SK-N-SH (cell line): ENCODE measurements around the gene MAP1LC3A. TPM values are rescaled to one million over a fixed set of nuclear protein-coding genes. Genes with fewer than 3 reads are reported as not detected.

ENCODE experiments used
- CTCF ChIA-PET: fragments of 300-600, 350-600 bp; formaldehyde crosslinking; extraction: SDS; loops from one replicate; lab custom pipeline; 2021; lab: Yijun Ruan, JAX
- POLR2A ChIA-PET: fragments of 350-600 bp; sonication (Branson Sonifier 250); formaldehyde crosslinking; extraction: SDS; loops from one replicate; lab custom pipeline; 2020; ENCODE audit warnings: antibody characterized with exemption, inconsistent platforms; lab: Yijun Ruan, JAX
- DNase-seq: peaks from one replicate; pipeline ENCODE4 v3.0.0; 2012
- H2AFZ ChIP-seq: fragments of 200-600 bp; sonication (generic); 2 replicates; pipeline ENCODE4 v1.8.1; 2016; ENCODE audit warnings: antibody characterized with exemption, mild to moderate bottlenecking, low read depth
- H3F3A ChIP-seq: fragments of 200-600 bp; sonication (generic); replicated peaks from 2 replicates; pipeline ENCODE3; 2016; ENCODE audit warnings: antibody characterized with exemption, mild to moderate bottlenecking; ENCODE audit not compliant: insufficient read depth
- H3K27ac ChIP-seq, 2 experiments: fragments of 200-500 bp in 1 of 2; fragments of 200-600 bp in 1 of 2; sonication (Bioruptor generic) in 1 of 2; sonication (generic), shearing (Covaris generic) in 1 of 2; 2 replicates each; pipeline versions ENCODE4 v1.5.1 to v1.6.1; 2014 to 2016; ENCODE audit warnings: low read depth in 2 of 2, inconsistent platforms in 1 of 2, low read length in 1 of 2, mild to moderate bottlenecking in 1 of 2, mixed read lengths in 1 of 2
- H3K27me3 ChIP-seq: fragments of 200-600 bp; sonication (generic), shearing (Covaris generic); 2 replicates; pipeline ENCODE4 v1.6.1; 2016; ENCODE audit warnings: mixed run types; ENCODE audit not compliant: insufficient read depth
- H3K36me3 ChIP-seq, 2 experiments: fragments of 200-500 bp in 1 of 2; fragments of 200-600 bp in 1 of 2; sonication (Bioruptor generic) in 1 of 2; sonication (generic) in 1 of 2; replicated peaks in 1 of 2; 2 replicates each; pipeline versions ENCODE3 to v1.5.1; 2014 to 2016; ENCODE audit warnings: low read length in 1 of 2, mild to moderate bottlenecking in 1 of 2; ENCODE audit not compliant: insufficient read depth in 2 of 2, control insufficient read depth in 1 of 2
- H3K4me1 ChIP-seq, 2 experiments: fragments of 200-500 bp in 1 of 2; fragments of 200-600 bp in 1 of 2; sonication (Bioruptor generic) in 1 of 2; sonication (generic), shearing (Covaris generic) in 1 of 2; 2 replicates each; pipeline versions ENCODE4 v1.5.1 to v1.6.1; 2014 to 2016; ENCODE audit warnings: low read depth in 1 of 2, low read length in 1 of 2, mixed run types in 1 of 2; ENCODE audit not compliant: insufficient read depth in 2 of 2, control insufficient read depth in 1 of 2
- H3K4me2 ChIP-seq: fragments of 200-600 bp; sonication (generic), shearing (Covaris generic); 2 replicates; pipeline ENCODE4 v1.6.1; 2017; ENCODE audit warnings: mixed run types
- H3K4me3 ChIP-seq, 2 experiments: fragments of 200-500 bp in 1 of 2; fragments of 200-600 bp in 1 of 2; sonication (Bioruptor generic) in 1 of 2; sonication (generic), shearing (Covaris generic) in 1 of 2; 2 replicates each; pipeline versions ENCODE4 v1.5.1 to v1.8.1; 2014 to 2016; ENCODE audit warnings: low read depth in 2 of 2, inconsistent platforms in 1 of 2, low read length in 1 of 2, mild to moderate bottlenecking in 1 of 2, mixed read lengths in 1 of 2, moderate library complexity in 1 of 2
- H3K79me2 ChIP-seq: fragments of 200-600 bp; sonication (generic); 2 replicates; pipeline ENCODE4 v1.8.1; 2017; ENCODE audit warnings: mild to moderate bottlenecking; ENCODE audit not compliant: insufficient read depth
- H3K9ac ChIP-seq: fragments of 200-600 bp; sonication (generic); 2 replicates; pipeline ENCODE4 v1.6.1; 2017; ENCODE audit warnings: mixed run types
- H3K9me2 ChIP-seq: fragments of 200-600 bp; sonication (generic); 2 replicates; pipeline ENCODE4 v1.6.1; 2017; ENCODE audit warnings: mixed run types
- H3K9me3 ChIP-seq: fragments of 200-600 bp; sonication (generic); 2 replicates; pipeline ENCODE4 v1.6.1; 2017; ENCODE audit warnings: mixed run types, mild to moderate bottlenecking, moderate library complexity
- H4K20me1 ChIP-seq: fragments of 200-600 bp; sonication (generic); 2 replicates; pipeline ENCODE4 v1.6.1; 2017; ENCODE audit warnings: mild to moderate bottlenecking, mixed run types; ENCODE audit not compliant: insufficient read depth
- ELF1 ChIP-seq: IDR thresholded peaks from 2 replicates; pipeline ENCODE4 v1.4.0; 2012
- FOSL2 ChIP-seq: IDR thresholded peaks from 2 replicates; pipeline ENCODE4 v1.4.0; 2012; ENCODE audit warnings: low read depth, mild to moderate bottlenecking, moderate library complexity, borderline replicate concordance
- FOXJ3 ChIP-seq: sonication (generic); formaldehyde crosslinking; IDR thresholded peaks from 2 replicates; pipeline ENCODE4 v1.5.1; 2020; ENCODE audit warnings: mild to moderate bottlenecking, missing genetic modification reagents
- GATA2 ChIP-seq: sonication (generic); formaldehyde crosslinking; IDR thresholded peaks from 2 replicates; pipeline ENCODE4 v1.5.0; 2020; ENCODE audit warnings: mild to moderate bottlenecking, missing genetic modification reagents
- MEF2A ChIP-seq: IDR thresholded peaks from 2 replicates; pipeline ENCODE4 v1.4.0; 2012; ENCODE audit warnings: low read depth, borderline replicate concordance
- MXI1 ChIP-seq: IDR thresholded peaks from 2 replicates; pipeline ENCODE4 v1.6.1; 2012; ENCODE audit warnings: mild to moderate bottlenecking, low read depth, low read length, improper control_type of control experiment
- SMC3 ChIP-seq: IDR thresholded peaks from 2 replicates; pipeline ENCODE4 v1.6.1; 2012; ENCODE audit warnings: low read depth, low read length, improper control_type of control experiment
- TAF1 ChIP-seq: IDR thresholded peaks from 2 replicates; pipeline ENCODE4 v1.6.1; 2012; ENCODE audit warnings: low read depth, mild to moderate bottlenecking, low read length, moderate library complexity, borderline replicate concordance
- YY1 ChIP-seq: IDR thresholded peaks from 2 replicates; pipeline ENCODE4 v1.4.0; 2012; ENCODE audit warnings: low read depth, mild to moderate bottlenecking
- WGBS: methylation state at CpG from one replicate; pipeline ENCODE4 v1.1.6; 2017; ENCODE audit warnings: low lambda C conversion rate; 5-methylcytosine and 5-hydroxymethylcytosine counted together
- polyA plus RNA-seq, 3 experiments: library from polyadenylated mRNA; depleted of rRNA; stranded (reverse); fragments of >200 nt; gene quantifications; 2 replicates each; pipeline ENCODE4 v1.2.3, GENCODE V29; 2012
- TF ChIP-seq, protein P1 (sequence below): IDR thresholded peaks from 2 replicates; pipeline ENCODE4 v1.4.0; 2012; ENCODE audit warnings: low read depth, borderline replicate concordance
- TF ChIP-seq, protein P2 (sequence below): fragments of 150-350 bp; IDR thresholded peaks from 2 replicates; pipeline ENCODE4 v1.6.1; 2016; ENCODE audit warnings: mild to moderate bottlenecking, low read depth, low read length
- TF ChIP-seq, protein P3 (sequence below): fragments of 200-600 bp; sonication (generic); IDR thresholded peaks from 2 replicates; pipeline ENCODE4 v1.6.1; 2017; ENCODE audit warnings: antibody characterized with exemption, mild to moderate bottlenecking, moderate library complexity
- TF ChIP-seq, protein P4 (sequence below): IDR thresholded peaks from 2 replicates; pipeline ENCODE4 v1.4.0; 2012; ENCODE audit warnings: low read depth
- TF ChIP-seq, protein P5 (sequence below): IDR thresholded peaks from 2 replicates; pipeline ENCODE4 v1.6.1; 2012; ENCODE audit warnings: mild to moderate bottlenecking, low read depth, low read length, moderate library complexity

Gene MAP1LC3A
- polyA plus RNA-seq, 1 of the 3 experiments (the other 2 are of a cell fraction): 24.9 TPM

DNA sequence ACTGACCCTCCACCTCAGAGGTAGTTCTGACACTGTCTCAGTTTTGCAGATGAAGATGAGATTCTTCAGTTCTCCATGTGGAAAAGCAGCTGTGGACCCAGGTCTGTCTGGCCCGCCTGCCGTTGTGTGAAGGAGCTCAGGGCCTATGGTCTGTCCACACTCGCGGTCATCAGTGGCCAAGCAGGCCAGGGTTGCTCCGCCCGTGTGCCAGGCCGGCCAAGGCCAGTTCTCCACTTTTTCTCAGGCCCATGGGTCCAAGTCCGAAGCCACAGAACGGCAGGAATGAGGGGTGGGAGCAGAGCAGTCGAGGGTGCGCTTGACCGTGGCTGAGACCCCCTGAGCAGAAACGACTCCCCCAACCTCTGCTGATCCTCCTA is 8.6 kb upstream of the MAP1LC3A start:
- H3K79me2 ChIP-seq: no peaks in the 10 kb centered on the region
- no peaks in the 10 kb centered on the region for H3F3A ChIP-seq
- H2AFZ ChIP-seq: no peak overlapping the region
- H3K27me3 ChIP-seq: no peaks in the 10 kb centered on the region
- H3K4me1 ChIP-seq: peaks cover 0 to 3% of the 10 kb centered on the region in 2 experiments; a peak in 1 of 4 replicates
- ChIA-PET POLR2A (no interaction called here), CTCF (interaction anchor here (1.0 to 1.4 kb wide), 2 partner anchors 11 to 13 kb away, joined by 3 to 4 read pairs; no protein-coding TSS in a partner anchor)
- 83% methylated on average over 1 of the region's 13 CpGs for WGBS
- TF ChIP-seq GATA2 (CRISPR knock-in tag): no peak
- TF ChIP-seq YY1: no peak
- no peak for TF ChIP-seq FOXJ3 (CRISPR knock-in tag)
- TF ChIP-seq, protein P1, sequence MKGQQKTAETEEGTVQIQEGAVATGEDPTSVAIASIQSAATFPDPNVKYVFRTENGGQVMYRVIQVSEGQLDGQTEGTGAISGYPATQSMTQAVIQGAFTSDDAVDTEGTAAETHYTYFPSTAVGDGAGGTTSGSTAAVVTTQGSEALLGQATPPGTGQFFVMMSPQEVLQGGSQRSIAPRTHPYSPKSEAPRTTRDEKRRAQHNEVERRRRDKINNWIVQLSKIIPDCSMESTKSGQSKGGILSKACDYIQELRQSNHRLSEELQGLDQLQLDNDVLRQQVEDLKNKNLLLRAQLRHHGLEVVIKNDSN: no peak
- TF ChIP-seq SMC3: no peak
- TF ChIP-seq MEF2A: no peak
- no peak for TF ChIP-seq MXI1
- TF ChIP-seq, protein P2, sequence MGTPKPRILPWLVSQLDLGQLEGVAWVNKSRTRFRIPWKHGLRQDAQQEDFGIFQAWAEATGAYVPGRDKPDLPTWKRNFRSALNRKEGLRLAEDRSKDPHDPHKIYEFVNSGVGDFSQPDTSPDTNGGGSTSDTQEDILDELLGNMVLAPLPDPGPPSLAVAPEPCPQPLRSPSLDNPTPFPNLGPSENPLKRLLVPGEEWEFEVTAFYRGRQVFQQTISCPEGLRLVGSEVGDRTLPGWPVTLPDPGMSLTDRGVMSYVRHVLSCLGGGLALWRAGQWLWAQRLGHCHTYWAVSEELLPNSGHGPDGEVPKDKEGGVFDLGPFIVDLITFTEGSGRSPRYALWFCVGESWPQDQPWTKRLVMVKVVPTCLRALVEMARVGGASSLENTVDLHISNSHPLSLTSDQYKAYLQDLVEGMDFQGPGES: no peak
- no peak for TF ChIP-seq FOSL2
- TF ChIP-seq, protein P3, sequence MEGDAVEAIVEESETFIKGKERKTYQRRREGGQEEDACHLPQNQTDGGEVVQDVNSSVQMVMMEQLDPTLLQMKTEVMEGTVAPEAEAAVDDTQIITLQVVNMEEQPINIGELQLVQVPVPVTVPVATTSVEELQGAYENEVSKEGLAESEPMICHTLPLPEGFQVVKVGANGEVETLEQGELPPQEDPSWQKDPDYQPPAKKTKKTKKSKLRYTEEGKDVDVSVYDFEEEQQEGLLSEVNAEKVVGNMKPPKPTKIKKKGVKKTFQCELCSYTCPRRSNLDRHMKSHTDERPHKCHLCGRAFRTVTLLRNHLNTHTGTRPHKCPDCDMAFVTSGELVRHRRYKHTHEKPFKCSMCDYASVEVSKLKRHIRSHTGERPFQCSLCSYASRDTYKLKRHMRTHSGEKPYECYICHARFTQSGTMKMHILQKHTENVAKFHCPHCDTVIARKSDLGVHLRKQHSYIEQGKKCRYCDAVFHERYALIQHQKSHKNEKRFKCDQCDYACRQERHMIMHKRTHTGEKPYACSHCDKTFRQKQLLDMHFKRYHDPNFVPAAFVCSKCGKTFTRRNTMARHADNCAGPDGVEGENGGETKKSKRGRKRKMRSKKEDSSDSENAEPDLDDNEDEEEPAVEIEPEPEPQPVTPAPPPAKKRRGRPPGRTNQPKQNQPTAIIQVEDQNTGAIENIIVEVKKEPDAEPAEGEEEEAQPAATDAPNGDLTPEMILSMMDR: no peak
- no peak for TF ChIP-seq TAF1
- TF ChIP-seq, protein P4, sequence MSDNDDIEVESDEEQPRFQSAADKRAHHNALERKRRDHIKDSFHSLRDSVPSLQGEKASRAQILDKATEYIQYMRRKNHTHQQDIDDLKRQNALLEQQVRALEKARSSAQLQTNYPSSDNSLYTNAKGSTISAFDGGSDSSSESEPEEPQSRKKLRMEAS: no peak
- TF ChIP-seq ELF1: no peak
- H3K9me2 ChIP-seq: no peaks in the 10 kb centered on the region
- no peaks in the 10 kb centered on the region for H4K20me1 ChIP-seq
- no peak overlapping the region for H3K9ac ChIP-seq
- no peak overlapping the region for H3K4me2 ChIP-seq
- H3K9me3 ChIP-seq: no peaks in the 10 kb centered on the region
- no peak overlapping the region for H3K4me3 ChIP-seq
- DNase-seq: no peak
- H3K27ac ChIP-seq: no peak overlapping the region
- no peaks in the 10 kb centered on the region for H3K36me3 ChIP-seq

DNA sequence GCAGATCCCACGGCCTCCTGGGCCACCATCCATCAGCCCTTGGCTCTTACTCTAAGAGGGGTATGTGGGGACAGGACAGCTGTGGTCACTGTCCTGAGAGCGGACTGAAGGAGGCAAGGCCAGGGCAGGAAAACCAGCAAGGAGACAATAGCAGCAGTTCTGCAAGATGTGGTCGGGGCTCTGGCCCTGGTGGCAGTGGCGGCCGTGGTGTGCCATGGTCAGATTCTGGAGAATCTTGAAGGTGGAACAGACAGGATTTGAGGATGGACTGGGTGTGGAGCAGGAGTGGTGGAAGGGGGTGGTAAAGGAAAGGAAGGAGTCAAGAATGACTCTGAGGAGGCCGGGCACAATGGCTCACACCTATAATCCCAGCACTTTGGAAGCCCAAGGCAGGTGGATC is 5.9 kb upstream of the MAP1LC3A start:
- peaks cover 0 to 3% of the 10 kb centered on the region in 2 experiments; a peak in 1 of 4 replicates for H3K4me1 ChIP-seq
- CTCF ChIA-PET: no interaction called here
- H2AFZ ChIP-seq: no peak overlapping the region
- no peak overlapping the region for H3K27ac ChIP-seq
- TF ChIP-seq, protein P5, sequence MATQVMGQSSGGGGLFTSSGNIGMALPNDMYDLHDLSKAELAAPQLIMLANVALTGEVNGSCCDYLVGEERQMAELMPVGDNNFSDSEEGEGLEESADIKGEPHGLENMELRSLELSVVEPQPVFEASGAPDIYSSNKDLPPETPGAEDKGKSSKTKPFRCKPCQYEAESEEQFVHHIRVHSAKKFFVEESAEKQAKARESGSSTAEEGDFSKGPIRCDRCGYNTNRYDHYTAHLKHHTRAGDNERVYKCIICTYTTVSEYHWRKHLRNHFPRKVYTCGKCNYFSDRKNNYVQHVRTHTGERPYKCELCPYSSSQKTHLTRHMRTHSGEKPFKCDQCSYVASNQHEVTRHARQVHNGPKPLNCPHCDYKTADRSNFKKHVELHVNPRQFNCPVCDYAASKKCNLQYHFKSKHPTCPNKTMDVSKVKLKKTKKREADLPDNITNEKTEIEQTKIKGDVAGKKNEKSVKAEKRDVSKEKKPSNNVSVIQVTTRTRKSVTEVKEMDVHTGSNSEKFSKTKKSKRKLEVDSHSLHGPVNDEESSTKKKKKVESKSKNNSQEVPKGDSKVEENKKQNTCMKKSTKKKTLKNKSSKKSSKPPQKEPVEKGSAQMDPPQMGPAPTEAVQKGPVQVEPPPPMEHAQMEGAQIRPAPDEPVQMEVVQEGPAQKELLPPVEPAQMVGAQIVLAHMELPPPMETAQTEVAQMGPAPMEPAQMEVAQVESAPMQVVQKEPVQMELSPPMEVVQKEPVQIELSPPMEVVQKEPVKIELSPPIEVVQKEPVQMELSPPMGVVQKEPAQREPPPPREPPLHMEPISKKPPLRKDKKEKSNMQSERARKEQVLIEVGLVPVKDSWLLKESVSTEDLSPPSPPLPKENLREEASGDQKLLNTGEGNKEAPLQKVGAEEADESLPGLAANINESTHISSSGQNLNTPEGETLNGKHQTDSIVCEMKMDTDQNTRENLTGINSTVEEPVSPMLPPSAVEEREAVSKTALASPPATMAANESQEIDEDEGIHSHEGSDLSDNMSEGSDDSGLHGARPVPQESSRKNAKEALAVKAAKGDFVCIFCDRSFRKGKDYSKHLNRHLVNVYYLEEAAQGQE: no peak
- TF ChIP-seq, all 33 proteins: peak for 0
- no peaks in the 10 kb centered on the region for H4K20me1 ChIP-seq
- POLR2A ChIA-PET: no interaction called here
- no peak for DNase-seq
- H3K9me2 ChIP-seq: no peaks in the 10 kb centered on the region
- no peak overlapping the region for H3K9ac ChIP-seq
- H3K4me3 ChIP-seq: no peak overlapping the region
- no peaks in the 10 kb centered on the region for H3K36me3 ChIP-seq
- H3K9me3 ChIP-seq: no peaks in the 10 kb centered on the region
- no peaks in the 10 kb centered on the region for H3K79me2 ChIP-seq
- H3K27me3 ChIP-seq: no peaks in the 10 kb centered on the region
- H3K4me2 ChIP-seq: no peak overlapping the region
- 93% methylated on average over 6 of the region's 6 CpGs for WGBS
- no peaks in the 10 kb centered on the region for H3F3A ChIP-seq
